Measurements from ENCODE around the gene ANKS6.
A peak's percentile ranks its signal among the peaks of the same experiment; 100 is the strongest.

Gene ANKS6

GRCh38 chr9:98815391-98815951 lies 19.1 kb upstream of the ANKS6 start:
- DNase-seq (ENCODE audit: low read depth in 3 of 3): no peak

GRCh38 chr9:98811051-98811650 lies 14.8 kb upstream of the ANKS6 start:
- DNase-seq (ENCODE audit: low read depth in 3 of 3): no peak

GRCh38 chr9:98810102-98810842 lies 13.9 kb upstream of the ANKS6 start:
- no peak for DNase-seq (ENCODE audit: low read depth in 3 of 3)

GRCh38 chr9:98809311-98810101 lies 13.2 kb upstream of the ANKS6 start:
- DNase-seq (ENCODE audit: low read depth in 3 of 3): no peak

GRCh38 chr9:98808875-98809274 lies 12.5 kb upstream of the ANKS6 start:
- DNase-seq (ENCODE audit: low read depth in 3 of 3): no peak

GRCh38 chr9:98808411-98808815 lies 12.1 kb upstream of the ANKS6 start:
- no peak for DNase-seq (ENCODE audit: low read depth in 3 of 3)

GRCh38 chr9:98807814-98808195 lies 11.4 kb upstream of the ANKS6 start:
- DNase-seq (ENCODE audit: low read depth in 3 of 3): no peak

- peak in 1 of 3 donors; percentile 43 for DNase-seq (ENCODE audit: low read depth in 3 of 3)
Measured at GRCh38 chr9:98807070-98807813, 10.9 kb upstream of the ANKS6 start, which contains the start of gene GALNT12. TSS of gene GALNT12 (plus strand) at chr9:98807670. CDS start at chr9:98807699, 29 bp downstream.

- no peak for DNase-seq (ENCODE audit: low read depth in 3 of 3)
Measured at GRCh38 chr9:98806394-98807035, 10.2 kb upstream of the ANKS6 start.

- no peak for DNase-seq (ENCODE audit: low read depth in 3 of 3)
Measured at GRCh38 chr9:98805506-98806272, 9.3 kb upstream of the ANKS6 start.

- no peak for DNase-seq (ENCODE audit: low read depth in 3 of 3)
Measured at GRCh38 chr9:98804083-98804482, 7.7 kb upstream of the ANKS6 start.

GRCh38 chr9:98801969-98802371 lies 5.6 kb upstream of the ANKS6 start:
- no peak for DNase-seq (ENCODE audit: low read depth in 3 of 3)

- no peak for DNase-seq (ENCODE audit: low read depth in 3 of 3)
Measured at GRCh38 chr9:98801561-98801960, 5.2 kb upstream of the ANKS6 start.

GRCh38 chr9:98798254-98798653 lies 1.9 kb upstream of the ANKS6 start:
- no peak for DNase-seq (ENCODE audit: low read depth in 3 of 3)

GRCh38 chr9:98797491-98797890 lies 1.1 kb upstream of the ANKS6 start:
- DNase-seq (ENCODE audit: low read depth in 3 of 3): no peak

- DNase-seq (ENCODE audit: low read depth in 3 of 3): no peak
Measured at GRCh38 chr9:98795970-98796363, 388 bp downstream of the ANKS6 start.

- DNase-seq (ENCODE audit: low read depth in 3 of 3): no peak
Measured at GRCh38 chr9:98795295-98795955, 930 bp downstream of the ANKS6 start.

GRCh38 chr9:98794802-98795201 lies 1.6 kb downstream of the ANKS6 start:
- DNase-seq (ENCODE audit: low read depth in 3 of 3): no peak

- DNase-seq (ENCODE audit: low read depth in 3 of 3): no peak
Measured at GRCh38 chr9:98793031-98793430, 3.3 kb downstream of the ANKS6 start.
